GM19025 (cell line): ENCODE results near the gene TMIGD3.

ENCODE experiments used
- ATAC-seq: cut with Tn5 transposase; IDR thresholded peaks from one replicate; pipeline ENCODE4 v1.9.1; 2021; ENCODE audit warnings: mild to moderate bottlenecking, low read depth, moderate library complexity; ENCODE audit not compliant: unreplicated experiment

Gene TMIGD3

DNA sequence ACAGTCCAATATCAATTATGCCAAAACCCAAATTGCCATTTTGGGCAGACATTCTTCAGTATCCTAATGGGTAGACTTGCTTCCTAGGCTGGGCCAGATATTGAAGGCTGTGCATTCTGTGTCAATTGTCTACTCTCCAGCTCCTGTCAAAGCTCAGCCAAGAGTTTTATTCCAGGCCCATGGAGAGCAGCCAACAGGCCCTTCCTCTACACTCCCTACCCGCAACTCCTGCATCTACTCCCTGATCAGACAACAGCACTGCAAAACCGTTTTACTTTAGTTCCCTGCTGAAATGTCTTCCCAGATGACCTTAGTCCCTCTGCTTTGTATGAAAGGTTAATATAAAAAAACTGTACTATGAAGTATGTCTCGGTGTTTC is 6.6 kb upstream of the TMIGD3 start:
- no peak for ATAC-seq

DNA sequence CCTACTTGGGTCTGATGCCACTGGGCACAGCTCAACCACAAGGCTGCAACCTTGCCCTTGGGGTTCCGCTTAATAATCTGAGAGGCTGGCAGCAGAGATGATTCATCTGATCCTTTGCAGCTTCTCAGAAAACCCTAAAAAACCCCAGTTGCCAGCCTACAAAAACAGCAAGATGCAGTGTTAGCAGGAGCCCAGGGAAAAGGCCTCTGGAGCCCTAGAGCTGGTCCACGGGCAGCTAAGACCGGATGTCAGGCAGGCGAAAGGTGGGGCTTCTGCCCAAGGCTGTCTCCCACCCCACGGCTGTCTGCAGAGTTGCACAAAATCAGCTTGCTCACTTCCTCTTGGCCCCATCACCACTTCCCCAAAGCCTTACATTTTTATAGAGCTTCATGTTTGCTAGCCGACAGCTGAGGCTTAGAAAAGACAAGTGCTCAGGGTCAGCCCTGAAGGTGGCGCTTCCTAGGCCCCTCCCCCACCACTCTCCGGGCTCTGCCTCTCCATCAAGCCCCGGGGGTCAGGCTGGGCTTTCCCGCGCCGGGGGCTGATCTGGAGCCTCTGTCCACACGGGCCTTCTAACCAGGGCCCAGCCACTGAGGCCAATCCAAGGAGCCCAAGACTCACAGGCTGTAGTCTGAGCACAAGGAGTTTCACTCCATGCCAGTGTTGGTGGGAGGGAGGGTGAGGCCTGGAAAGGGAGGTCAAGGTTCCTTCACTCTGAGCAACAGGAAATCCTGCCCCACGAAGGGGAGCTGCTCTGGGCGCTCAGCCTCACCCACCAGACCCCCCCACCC is 4.2 kb upstream of the TMIGD3 start:
- ATAC-seq, result peak; percentile 36

DNA sequence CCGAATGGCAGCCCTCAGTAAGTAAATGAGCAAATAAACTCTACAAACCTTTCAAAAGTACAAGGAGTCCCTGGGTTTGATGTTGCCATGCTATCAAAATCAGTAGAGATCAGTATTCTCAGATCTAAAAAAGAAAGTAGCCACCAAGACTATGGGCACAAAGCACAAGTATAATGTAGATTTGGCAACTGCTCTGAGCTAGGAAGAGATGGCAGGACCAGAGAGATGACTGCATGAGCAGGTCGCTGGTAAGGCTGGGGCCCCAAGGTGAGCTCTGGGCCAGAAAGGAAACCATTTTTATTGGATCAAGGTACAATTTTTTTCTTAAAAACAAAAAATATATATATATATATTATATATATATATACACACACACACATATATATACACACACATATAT is 3.1 kb upstream of the TMIGD3 start:
- no peak for ATAC-seq

DNA sequence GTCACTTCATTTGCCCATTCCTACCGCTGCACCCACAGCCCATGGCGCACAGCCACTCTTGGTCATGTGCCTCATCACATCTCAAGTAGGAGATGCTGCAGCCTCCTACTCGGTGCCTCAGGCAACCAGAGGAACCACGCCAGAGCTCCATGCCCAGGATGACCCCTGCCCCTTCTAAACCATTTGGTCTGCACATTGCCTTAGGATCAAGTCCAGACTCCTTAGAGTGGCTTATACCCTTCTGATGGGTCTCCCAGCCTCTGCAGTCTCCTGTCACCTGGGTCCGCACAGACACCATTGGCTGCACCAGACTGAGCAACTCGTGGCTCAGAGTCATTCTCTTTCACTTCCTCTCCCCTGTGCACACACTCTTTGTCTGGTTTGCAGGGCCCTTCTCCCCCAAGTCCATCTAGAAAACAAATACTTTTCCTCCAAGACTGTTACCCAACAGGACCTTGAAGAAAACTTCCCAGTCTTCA is 2.2 kb upstream of the TMIGD3 start:
- peak; percentile 59 for ATAC-seq

DNA sequence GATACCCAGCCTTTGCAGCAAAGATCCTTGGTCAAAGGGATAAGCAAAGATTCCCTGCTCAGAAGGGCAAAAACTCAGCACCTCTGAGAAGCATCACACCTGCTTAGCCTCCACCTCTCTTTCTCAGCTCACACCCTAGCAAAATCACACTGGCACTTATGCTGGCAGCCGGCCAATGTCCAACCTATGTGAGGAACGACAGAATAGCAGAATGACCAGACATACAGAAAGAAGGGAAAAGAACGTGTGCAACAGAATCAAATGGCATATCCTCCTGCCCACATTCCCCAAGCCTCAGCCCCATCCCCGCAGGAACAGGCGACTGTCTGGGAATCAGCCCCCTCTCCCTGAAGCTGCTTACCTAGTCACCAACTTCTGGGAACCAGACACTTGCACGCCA is 664 bp upstream of the TMIGD3 start:
- ATAC-seq, result no peak

DNA sequence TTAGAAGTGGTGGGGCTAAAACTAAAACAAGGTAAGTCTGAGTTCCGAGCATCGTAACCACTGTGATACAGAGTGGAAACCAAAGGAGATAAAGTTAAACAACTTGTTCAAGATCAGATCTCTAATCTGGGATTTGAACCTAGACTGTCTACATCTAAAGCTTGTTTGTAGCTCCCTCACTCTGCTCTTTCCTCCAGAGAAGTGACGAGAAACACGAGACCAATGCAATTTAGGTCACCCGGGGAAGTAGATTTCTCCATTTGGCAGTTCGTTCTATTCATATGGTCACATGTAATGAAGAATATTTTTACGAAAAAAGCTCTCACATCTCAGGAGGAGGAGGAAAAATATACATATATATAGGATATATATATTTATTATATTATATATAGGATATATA is 1.8 kb downstream of the TMIGD3 start:
- ATAC-seq, result no peak

DNA sequence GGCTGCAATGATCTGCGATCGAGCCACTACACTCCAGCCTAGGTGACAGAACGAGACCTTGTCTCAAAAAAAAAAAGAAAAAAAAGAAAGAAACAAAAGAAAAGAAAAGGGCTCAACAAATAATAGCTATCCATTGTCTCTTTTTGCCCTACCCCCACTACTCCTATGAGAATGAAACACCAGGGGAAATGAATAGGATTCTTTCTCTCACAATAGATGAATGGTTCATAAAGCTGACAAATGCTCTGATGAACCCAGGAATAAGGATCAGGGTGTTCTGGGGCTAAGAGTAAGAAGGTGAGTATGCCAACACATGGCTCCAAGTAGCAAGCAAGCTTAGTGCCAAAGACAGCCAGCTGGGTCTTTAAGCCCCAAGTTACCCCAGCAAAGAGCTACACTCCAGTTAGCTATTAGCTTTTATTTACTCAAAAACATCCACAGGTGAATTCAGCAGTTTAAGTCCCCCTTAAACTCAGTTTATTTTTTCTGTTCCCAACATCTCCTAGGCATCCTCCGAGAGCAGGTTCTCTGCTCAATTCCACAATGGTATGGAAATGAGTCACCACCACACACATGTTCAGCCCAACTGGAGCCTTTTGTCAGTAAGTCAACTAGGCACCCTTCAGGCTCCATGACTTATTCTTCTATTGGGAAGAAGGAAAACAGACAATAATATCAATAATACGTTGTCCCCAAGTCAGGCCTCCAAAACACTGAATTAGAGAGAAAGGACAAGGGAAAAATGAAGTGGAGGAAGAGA is 4.2 kb downstream of the TMIGD3 start:
- no peak for ATAC-seq

DNA sequence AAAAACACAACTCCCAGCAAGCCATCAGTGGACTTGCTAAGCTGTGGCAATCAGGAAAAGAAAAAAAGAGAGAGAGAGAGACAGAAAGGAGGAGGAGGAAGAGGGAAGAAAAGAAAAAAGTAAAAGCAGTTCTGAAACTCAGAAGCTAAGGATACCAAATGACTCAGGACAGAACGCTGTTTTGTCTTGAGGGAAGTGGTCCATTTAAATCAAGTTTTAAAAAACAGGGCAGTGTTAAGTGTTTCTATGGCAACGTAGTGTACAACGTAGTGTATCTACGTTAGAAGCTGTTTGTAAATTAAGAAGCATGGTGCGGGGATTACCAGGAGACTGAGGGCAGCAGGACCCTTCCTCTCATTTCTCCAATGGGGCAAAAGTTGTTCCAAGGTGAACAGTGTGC is 5.8 kb downstream of the TMIGD3 start:
- ATAC-seq, result no peak

DNA sequence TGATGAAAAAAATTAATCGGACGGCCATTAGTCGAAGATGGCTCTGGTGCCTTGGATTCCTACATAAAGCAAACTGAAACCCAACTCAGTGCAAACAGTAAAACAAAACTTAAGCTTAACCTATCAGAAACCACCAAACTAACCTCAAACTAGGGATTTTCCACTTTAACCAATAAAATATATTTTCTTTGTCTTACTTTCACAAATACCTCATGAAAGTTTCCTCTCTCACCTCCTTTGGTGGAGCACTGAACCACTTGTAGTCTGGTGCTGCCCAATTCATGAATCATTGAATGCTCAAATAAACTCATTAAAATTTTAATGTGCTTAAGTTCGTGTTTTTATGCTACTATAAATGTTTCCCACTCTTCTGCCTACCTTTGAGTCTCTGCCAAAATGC is 7.0 kb downstream of the TMIGD3 start:
- ATAC-seq, result no peak

DNA sequence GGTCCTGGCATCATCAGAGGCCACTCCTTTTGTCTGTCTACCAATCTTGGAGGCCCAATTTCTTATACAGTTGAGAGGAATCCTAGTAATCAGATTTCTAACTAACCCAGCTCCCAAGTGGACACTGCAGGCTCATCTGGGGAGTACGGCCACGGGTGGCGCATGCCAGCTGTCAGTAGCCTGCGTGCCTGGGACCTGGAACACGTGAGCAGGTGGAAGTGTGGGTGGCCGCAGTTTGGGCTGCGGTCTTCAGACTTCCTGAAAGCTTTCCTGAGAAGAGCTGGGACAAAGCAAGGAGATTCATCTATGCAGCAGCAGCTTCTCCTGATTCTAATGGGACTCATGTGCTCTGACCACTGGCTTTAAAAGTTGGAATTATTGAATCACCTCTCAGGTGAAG is 12.4 kb downstream of the TMIGD3 start:
- no peak for ATAC-seq

DNA sequence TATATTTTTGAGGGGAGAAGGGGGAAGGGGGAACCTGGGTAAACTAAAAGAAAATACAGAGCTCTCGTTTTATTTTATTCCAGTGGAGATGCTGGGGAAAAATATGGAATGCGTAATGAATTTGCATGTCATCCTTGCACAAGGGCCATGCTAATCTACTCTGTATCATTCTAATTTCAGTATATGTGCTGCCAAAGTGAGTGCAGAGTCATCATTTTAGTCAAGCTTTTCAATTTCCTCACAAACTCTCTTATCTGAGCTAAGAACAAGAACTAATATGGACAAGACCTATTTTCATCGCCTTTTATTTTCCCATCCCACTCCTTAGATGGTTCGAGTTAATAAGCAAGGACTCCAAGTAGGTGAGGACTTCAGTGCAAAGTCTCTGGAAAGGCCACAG is 13.2 kb downstream of the TMIGD3 start:
- ATAC-seq, result no peak

DNA sequence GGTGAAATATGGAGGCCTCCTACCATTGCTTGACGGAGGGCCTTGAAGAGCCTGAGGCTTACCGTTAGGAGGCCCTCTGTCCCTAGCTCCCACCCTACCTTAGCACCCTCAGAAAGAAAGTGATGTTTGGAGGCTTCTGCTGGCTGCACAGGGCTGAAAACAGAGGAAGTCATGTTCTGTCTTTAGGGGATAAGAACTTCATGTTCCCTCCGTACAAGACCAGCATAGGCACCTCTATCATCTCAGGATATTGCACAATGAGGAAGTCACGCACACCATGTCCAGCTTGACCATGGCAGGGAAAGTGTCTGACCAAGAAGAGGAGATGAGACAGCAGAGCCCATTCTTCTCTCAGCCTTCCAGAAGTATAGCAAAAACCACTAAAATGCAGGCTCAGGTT is 13.8 kb downstream of the TMIGD3 start:
- ATAC-seq, result no peak

DNA sequence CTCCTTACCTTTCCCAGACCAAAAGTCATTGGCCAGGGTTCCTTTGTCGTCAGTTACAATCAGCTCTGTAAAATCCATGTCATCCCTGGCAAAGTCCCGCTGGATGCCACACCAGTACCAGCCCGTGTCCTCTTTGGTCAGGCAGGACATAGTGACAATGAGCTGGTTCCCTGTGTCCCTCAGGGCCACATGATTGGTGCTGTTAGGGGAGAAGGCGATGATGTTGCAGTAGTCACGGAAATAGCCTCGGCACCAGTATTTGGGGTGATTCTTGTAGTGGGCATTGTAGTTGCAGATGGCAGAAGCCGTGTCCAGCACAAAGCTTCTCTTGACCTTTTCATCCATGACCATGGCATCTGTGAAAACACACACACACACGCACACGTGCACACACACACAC is 14.8 kb downstream of the TMIGD3 start:
- ATAC-seq, result no peak

DNA sequence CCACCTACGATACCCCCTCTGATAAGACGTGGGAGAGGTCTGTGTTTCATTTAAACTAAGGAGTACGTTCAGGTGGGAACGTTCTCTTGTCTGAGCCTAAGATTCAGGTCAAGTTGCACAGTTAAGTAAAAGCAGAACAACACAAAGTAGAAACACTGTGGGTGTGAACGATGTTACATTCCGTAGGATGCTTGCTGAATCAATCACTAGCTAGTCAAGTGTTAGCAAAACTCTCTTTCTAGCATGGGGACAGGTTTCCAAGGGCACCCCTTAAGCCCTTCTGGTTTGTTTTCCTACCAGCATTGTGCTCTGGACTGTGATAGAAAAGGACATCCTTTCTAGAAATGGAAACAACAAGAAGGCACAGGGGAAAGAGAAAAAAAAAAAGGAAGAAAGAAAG is 16.3 kb downstream of the TMIGD3 start:
- ATAC-seq, result no peak

DNA sequence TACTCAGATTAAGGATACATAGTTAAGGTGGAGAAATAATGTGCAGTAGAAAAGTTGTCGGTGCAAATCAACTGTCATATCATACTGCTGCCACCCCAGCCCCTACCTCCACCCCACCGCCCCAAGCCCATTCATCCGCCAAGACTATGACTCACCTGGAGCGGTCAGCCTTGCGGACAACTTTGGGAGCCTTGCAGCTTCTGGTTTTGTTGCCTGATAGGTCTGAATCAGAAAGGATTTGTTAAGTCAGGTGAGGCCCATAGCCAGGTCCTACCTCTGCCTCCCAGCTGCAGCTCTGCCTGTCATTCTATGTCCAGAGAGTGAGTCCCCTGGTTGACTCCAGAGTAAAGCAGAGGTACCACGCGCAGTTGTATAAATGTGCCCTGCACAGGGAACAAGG is 17.0 kb downstream of the TMIGD3 start:
- ATAC-seq, result no peak

DNA sequence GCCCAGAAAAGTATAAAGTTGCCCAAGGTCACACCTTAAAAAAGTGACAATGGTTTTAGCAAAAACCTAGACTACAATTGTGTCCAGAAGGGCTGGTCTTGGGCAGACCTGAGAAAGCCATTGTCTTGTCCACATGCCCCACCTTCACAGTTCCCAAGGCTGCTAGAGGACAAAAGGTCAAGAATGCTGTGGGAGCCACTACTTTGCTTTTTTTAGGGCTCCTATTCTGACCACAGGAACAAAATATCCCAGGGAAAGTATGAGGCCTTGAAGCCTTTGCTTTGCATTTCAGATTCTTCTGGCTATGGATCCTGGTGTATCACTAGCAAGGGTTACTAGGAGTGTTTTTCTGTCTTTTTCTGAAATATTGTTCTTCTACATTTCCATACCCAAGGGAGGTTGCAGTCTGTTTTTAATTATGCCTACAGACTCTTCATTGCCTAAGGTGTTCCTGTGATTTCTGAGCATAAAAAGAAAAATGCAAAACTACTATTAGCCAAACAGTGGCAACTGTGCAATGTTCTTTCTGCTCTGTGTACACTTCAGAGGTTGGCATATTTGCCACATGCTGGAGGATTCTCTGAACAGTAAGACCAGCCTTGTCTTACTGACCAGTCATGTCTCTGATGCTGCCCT is 18.9 kb downstream of the TMIGD3 start:
- ATAC-seq, result no peak

DNA sequence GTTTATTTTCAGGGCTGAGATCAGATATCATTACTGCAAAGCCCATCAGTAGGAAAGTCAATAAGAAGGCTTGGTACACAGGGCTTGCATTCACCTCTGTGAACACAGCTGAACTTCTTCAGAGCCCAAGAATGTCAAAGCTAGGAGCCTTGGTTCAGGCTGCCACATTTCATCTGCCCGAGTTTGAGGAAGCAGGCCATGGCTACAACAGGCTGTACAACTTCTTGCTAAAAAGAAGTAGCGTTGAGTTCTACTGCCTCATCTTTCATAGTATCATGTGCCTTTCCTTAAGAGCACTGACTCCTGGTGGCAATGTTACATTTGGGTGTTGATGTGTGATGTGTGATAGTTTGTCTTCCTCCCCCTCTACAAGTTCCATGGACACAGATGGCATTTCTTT is 19.6 kb downstream of the TMIGD3 start:
- ATAC-seq, result no peak

DNA sequence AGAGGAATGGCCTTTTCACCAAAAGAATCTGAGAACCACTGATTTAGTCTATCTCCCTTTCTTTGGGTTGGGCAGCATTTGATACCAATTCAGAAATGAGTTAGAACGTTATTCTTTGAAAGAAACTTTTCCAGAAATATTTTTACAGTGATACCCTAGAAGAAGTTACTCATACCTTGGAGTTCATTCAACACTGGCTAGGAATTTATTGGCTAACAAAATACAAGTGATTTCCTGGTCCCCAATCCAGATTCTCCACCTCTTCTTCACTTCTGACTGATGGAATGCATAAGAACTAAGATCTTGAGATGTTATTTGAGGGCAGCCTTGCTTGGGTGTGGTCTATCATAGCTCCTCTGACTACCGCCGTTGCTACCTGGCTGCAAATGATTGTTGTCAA is 20.3 kb downstream of the TMIGD3 start:
- no peak for ATAC-seq

DNA sequence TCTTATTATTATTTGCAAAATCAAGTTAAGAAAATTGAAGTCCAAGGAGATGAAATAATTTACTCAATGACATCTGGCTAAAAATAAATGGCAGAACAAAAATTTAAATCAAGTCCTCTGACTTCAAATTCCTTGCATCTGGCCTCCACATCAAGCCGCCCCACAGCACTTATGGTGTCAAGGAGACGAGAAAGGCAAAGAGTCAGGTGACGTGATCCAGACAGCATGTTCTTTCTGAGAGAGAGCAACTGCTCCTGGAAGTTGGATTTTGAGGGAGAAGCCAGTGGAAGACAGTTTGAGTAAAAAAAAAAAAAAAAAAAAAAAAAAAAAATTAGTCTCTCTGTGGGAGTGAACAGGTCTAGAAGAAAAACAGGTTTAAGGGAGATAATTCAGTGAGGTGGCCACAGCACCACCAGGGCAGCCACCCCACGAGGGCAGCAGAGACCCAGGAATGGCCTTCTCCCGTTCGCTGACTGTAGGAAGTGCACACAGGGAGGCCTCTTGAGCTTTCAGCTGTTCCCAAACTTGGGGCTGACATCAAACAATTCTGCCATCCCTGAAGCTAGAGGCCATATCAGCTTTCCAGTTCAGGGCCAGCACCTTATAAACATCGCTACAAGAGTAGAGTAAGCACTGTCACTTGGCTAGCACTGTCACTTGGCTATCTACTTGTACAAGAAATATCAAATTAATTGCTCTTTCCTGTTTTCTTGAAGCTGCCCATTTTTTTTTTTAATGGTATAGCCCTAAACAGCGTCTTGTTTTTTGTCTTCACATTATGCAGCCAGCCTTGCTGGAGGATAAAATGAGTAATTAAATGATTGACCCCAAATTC is 21.8 kb downstream of the TMIGD3 start:
- ATAC-seq, result no peak

DNA sequence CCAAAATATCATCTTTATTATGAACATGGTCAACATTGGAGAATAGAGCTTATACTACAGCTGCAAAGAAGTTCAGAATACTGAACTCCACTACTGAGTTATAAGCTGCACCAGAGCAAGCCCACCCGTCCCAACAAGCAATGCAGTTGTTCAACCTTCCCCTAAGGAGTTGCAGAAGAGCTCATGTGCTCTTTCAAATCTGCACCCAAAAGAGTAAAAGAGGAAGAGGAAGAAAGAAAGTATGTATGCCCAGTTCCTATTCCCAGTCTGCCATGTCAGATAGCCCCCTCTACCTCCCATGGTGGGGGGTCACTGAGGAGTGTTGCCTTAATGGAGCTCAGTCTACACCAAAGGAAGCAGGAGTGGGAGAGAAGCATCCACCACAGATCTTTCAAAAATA is 22.8 kb downstream of the TMIGD3 start:
- ATAC-seq, result no peak
